AG04450 (cell line): ENCODE results near the gene RAB3IL1. TPM values are rescaled to one million over a fixed set of nuclear protein-coding genes. Genes with fewer than 3 reads are reported as not detected.

ENCODE experiments used
- CTCF ChIA-PET: fragments of 300-600, 350-600 bp; formaldehyde crosslinking; extraction: SDS; loops from one replicate; lab custom pipeline; 2022; ENCODE audit warnings: antibody characterized with exemption, inconsistent platforms; lab: Charles Lee
- POLR2A ChIA-PET: fragments of 350-600 bp; formaldehyde crosslinking; extraction: SDS; loops from one replicate; lab custom pipeline; 2021; ENCODE audit warnings: antibody characterized with exemption, inconsistent platforms; lab: Yijun Ruan, JAX
- DNase-seq: peaks from one replicate; pipeline ENCODE4 v3.0.0-alpha.2; 2011; ENCODE audit warnings: low read depth, low spot score
- H3K27ac ChIP-seq: one replicate; pipeline ENCODE4 v1.5.1; 2012; ENCODE audit warnings: low read depth, low read length, control low read depth
- H3K27me3 ChIP-seq: one replicate; pipeline ENCODE4 v1.6.0; 2012; ENCODE audit warnings: low read length; ENCODE audit not compliant: control insufficient read depth, insufficient read depth
- H3K4me3 ChIP-seq: 2 replicates; pipeline ENCODE4 v1.5.1; 2011; ENCODE audit warnings: mild to moderate bottlenecking, low read depth, low read length, control low read depth
- H3K9me3 ChIP-seq: 2 replicates; pipeline ENCODE4 v1.5.1; 2012; ENCODE audit warnings: low read length; ENCODE audit not compliant: control insufficient read depth, insufficient read depth
- polyA plus RNA-seq: library from polyadenylated mRNA; depleted of rRNA; stranded (reverse); fragments of >200 nt; gene quantifications from 2 replicates; pipeline ENCODE4 v1.2.3, GENCODE V29; 2011
- TF ChIP-seq, protein P1 (sequence below): IDR thresholded peaks from 2 replicates; pipeline ENCODE4 v1.5.1; 2011; ENCODE audit warnings: low read depth, low read length, control low read depth, inconsistent platforms

Gene RAB3IL1
- polyA plus RNA-seq, 1 experiment, result 2.7 TPM

DNA sequence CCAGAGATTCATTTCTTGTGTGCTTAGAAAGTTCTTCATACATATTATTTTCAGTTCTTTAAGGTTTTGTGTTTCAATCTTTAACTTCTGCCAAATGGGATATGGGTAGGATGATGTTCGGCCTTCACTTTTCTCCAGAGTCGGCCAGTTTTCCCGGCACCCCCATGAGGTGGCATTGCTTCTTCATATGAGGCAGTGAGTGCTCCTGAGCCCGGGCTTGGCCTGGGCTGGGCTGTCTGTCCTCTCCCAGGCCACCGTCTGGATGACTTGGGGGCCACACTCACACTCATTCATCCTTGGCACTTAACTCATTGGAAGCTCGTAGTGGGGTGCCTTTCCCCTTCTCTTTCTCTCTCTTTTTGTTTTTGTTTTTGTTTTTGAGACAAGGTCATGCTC is 65.5 kb downstream of the RAB3IL1 start:
- DNase-seq, result no peak
- H3K27me3 ChIP-seq, result no peaks in the 10 kb centered on the region
- H3K9me3 ChIP-seq, result no peaks in the 10 kb centered on the region; the same call in 1 of the 2 replicates
- H3K27ac ChIP-seq, result no peak overlapping the region
- ChIA-PET CTCF (no interaction called here), POLR2A (no interaction called here)
- TF ChIP-seq, protein P1, sequence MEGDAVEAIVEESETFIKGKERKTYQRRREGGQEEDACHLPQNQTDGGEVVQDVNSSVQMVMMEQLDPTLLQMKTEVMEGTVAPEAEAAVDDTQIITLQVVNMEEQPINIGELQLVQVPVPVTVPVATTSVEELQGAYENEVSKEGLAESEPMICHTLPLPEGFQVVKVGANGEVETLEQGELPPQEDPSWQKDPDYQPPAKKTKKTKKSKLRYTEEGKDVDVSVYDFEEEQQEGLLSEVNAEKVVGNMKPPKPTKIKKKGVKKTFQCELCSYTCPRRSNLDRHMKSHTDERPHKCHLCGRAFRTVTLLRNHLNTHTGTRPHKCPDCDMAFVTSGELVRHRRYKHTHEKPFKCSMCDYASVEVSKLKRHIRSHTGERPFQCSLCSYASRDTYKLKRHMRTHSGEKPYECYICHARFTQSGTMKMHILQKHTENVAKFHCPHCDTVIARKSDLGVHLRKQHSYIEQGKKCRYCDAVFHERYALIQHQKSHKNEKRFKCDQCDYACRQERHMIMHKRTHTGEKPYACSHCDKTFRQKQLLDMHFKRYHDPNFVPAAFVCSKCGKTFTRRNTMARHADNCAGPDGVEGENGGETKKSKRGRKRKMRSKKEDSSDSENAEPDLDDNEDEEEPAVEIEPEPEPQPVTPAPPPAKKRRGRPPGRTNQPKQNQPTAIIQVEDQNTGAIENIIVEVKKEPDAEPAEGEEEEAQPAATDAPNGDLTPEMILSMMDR, result no peak
- H3K4me3 ChIP-seq, result no peak overlapping the region

DNA sequence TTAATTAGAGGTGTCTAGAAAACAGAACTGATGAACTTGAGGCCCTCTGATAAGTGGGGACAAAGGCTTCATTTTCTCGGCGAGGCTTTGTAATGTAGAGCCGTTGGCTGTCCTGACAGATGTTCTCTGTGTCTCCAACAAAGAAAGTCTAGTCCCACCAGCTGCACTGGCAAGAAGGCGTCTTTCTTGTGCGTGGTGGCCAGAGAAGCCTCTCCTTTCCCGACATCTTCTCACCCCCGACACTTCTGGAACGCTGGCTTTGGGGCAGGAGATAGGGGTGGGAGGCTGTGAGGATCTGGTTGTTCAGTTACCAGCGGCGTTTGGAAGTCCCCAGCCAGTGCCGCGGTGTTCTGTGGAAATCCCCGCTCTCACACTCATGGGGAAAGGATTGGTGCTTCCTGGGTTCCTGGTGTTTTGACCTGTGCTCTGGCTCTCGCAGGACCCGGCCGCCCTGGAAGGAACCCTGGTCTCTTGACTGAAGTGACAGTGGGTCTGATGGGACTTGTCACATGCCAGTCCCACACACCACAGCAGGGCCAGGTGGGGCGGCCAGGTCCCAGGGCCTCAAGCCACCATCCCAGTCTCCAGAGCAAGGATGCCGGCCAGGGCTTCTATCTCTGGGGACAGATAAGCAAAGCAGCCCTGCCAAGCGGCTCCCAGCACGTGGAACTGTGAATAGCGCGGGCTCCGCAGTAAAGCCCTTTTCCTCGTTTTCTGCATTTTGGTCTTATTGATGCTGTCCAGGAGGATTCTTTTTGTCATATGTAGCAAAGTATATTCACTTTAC is 66.1 kb downstream of the RAB3IL1 start:
- H3K27ac ChIP-seq, result no peak overlapping the region
- CTCF ChIA-PET, result no interaction called here
- TF ChIP-seq, protein P1, result no peak
- no peak for DNase-seq
- H3K9me3 ChIP-seq, result no peaks in the 10 kb centered on the region
- no peaks in the 10 kb centered on the region for H3K27me3 ChIP-seq
- POLR2A ChIA-PET, result no interaction called here
- H3K4me3 ChIP-seq, result no peak overlapping the region

DNA sequence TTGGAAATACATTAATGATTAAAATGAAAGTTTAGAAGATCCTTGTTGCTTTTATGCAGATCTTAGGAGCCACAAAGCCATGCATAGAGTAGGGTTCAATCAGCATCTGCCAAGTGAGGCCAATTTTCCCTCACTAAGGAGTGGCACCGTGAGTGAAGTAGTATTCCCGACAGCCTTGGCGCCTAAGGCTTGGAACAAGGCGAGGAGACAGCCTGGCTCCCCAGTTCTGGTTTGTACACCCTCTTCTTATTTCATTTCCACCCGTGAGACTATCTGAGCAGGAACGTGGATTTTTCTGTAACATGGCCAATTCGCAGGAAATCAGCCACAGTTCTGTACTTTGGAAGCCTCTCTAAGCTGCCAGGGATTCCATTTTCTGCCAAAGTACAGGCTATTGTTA is 66.7 kb downstream of the RAB3IL1 start:
- POLR2A ChIA-PET, result no interaction called here
- DNase-seq, result no peak
- CTCF ChIA-PET, result no interaction called here

DNA sequence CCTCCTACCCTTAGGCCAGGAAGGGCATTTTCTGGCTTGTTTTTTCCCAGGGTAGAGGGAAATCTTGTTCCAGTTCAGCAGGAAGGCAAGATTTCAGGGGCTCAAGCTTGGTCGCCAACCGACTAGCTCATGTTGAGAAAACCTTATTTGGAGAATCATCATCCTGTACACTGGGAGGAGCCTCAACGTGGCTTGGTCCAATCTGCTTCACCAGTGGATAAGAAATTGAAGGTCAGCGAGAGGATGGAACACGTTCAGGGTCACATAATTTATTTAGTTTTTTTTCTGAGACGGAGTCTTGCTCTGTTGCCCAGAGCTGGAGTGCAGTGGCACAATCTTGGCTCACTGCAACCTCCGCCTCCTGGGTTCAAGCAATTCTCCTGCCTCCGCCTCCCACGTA is 68.7 kb downstream of the RAB3IL1 start:
- TF ChIP-seq, protein P1, result no peak
- CTCF ChIA-PET, result interaction anchor here (1.0 to 1.4 kb wide), 2 partner anchors 22 to 260 kb away, joined by 3 to 4 read pairs; no protein-coding TSS in a partner anchor
- no peaks in the 10 kb centered on the region for H3K9me3 ChIP-seq
- no peak overlapping the region for H3K4me3 ChIP-seq
- DNase-seq, result no peak
- H3K27ac ChIP-seq, result no peak overlapping the region
- POLR2A ChIA-PET, result no interaction called here
- no peaks in the 10 kb centered on the region for H3K27me3 ChIP-seq

More for the DNA sequence above, 66.7 kb downstream of the RAB3IL1 start:
- Histone ChIP-seq H3K4me3 (no peak overlapping the region), H3K27ac (no peak overlapping the region), H3K9me3 (no peaks in the 10 kb centered on the region), H3K27me3 (no peaks in the 10 kb centered on the region)
- TF ChIP-seq, protein P1, result no peak

DNA sequence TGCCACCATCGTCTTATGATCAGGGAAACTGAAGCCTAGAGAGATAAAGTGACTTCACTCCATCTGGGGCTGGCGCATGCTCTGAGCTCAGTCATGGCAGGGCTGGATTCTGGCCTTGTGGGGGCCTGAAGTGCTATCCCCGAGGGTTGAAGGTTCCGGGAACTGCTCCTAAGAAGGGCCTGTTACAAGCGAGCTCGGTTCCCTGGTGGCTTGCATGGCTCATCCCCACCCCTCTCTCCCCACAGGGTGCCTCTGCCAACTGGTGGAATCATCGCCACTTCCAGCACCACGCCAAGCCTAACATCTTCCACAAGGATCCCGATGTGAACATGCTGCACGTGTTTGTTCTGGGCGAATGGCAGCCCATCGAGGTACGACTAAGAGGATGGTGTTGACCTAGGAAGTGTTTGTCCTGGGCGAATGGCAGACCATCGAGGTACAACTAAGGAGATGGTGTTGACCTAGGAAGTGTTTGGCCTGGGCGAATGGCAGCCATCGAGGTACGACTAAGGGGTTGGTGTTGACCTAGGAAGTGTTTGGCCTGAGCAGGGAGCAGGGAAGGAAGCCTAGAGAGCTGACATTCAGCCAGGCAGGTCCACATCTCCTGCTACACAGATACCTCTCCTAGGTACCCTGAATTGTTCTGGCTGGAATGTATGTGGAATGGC is 69.3 kb downstream of the RAB3IL1 start:
- Histone ChIP-seq H3K27ac (no peak overlapping the region), H3K27me3 (no peaks in the 10 kb centered on the region), H3K9me3 (no peaks in the 10 kb centered on the region), H3K4me3 (no peak overlapping the region)
- no peak for DNase-seq
- POLR2A ChIA-PET, result interaction anchor here (0.7 kb wide), 1 partner anchor 20 kb away, joined by 3 read pairs; no protein-coding TSS in a partner anchor
- TF ChIP-seq, protein P1, result no peak
- CTCF ChIA-PET, result interaction anchor here (1.0 kb wide), 1 partner anchor 22 kb away, joined by 3 read pairs; no protein-coding TSS in a partner anchor
